CD4-positive, alpha-beta memory T cell (primary cell): ENCODE data around the gene SHC3. TPM values are rescaled to one million over a fixed set of nuclear protein-coding genes. Genes with fewer than 3 reads are reported as not detected.

Experiments
- CTCF ChIA-PET: fragments of 350-600 bp; sonication (Branson Sonifier 250); formaldehyde crosslinking; loops from one replicate; lab custom pipeline; 2021; ENCODE audit warnings: inconsistent platforms; ENCODE audit not compliant: partially characterized antibody; lab: Charles Lee
- POLR2A ChIA-PET: fragments of 350-600 bp; sonication (Branson Sonifier 250); formaldehyde crosslinking; loops from one replicate; lab custom pipeline; 2021; ENCODE audit not compliant: partially characterized antibody; lab: Charles Lee
- DNase-seq, 5 donors: peaks; one replicate each; pipeline versions ENCODE4 v3.0.0 to v3.0.0-alpha.2; 2020 to 2022; ENCODE audit warnings: mixed read lengths in 1 of 5
- H3K27ac ChIP-seq: one replicate; pipeline ENCODE4 v1.7.0; 2013; ENCODE audit warnings: low read depth, low read length
- H3K27me3 ChIP-seq: 2 replicates; pipeline ENCODE4 v1.7.0; 2013; ENCODE audit warnings: mild to moderate bottlenecking, low read length, moderate library complexity; ENCODE audit not compliant: insufficient read depth
- H3K36me3 ChIP-seq: 2 replicates; pipeline ENCODE4 v1.7.0; 2013; ENCODE audit warnings: mild to moderate bottlenecking, low read length, moderate library complexity; ENCODE audit not compliant: insufficient read depth
- H3K4me1 ChIP-seq: 2 replicates; pipeline ENCODE4 v1.7.0; 2013; ENCODE audit warnings: mild to moderate bottlenecking, low read length, moderate library complexity; ENCODE audit not compliant: insufficient read depth
- H3K4me3 ChIP-seq, 2 donors: one replicate each; pipeline ENCODE4 v1.7.0; 2013; ENCODE audit warnings: low read length in 2 of 2, mild to moderate bottlenecking in 1 of 2
- H3K9me3 ChIP-seq, 2 donors: one replicate each; pipeline ENCODE4 v1.7.0; 2013; ENCODE audit warnings: low read length in 2 of 2, control low read depth in 1 of 2; ENCODE audit not compliant: control insufficient read depth in 1 of 2
- H3K27ac Mint-ChIP-seq, 7 donors: one replicate each; pipeline ENCODE4 v1.8.0; 2020 to 2021; ENCODE audit warnings: mixed read lengths in 7 of 7, mild to moderate bottlenecking in 6 of 7, inconsistent platforms in 3 of 7, moderate library complexity in 3 of 7
- H3K27me3 Mint-ChIP-seq, 2 donors: one replicate each; pipeline ENCODE4 v1.8.0; 2020 to 2021; ENCODE audit warnings: mixed read lengths in 2 of 2
- H3K36me3 Mint-ChIP-seq, 2 donors: one replicate each; pipeline ENCODE4 v1.8.0; 2020 to 2021; ENCODE audit warnings: mixed read lengths in 2 of 2, inconsistent platforms in 1 of 2, mild to moderate bottlenecking in 1 of 2
- H3K4me1 Mint-ChIP-seq, 4 donors: one replicate each; pipeline ENCODE4 v1.8.0; 2020 to 2021; ENCODE audit warnings: mixed read lengths in 4 of 4, mild to moderate bottlenecking in 1 of 4
- H3K4me3 Mint-ChIP-seq, 8 donors: one replicate each; pipeline ENCODE4 v1.8.0; 2020 to 2021; ENCODE audit warnings: mixed read lengths in 8 of 8, mild to moderate bottlenecking in 7 of 8, moderate library complexity in 6 of 8, inconsistent platforms in 3 of 8
- H3K9me3 Mint-ChIP-seq, 8 donors: one replicate each; pipeline ENCODE4 v1.8.0; 2020 to 2021; ENCODE audit warnings: mixed read lengths in 8 of 8, mild to moderate bottlenecking in 5 of 8, inconsistent platforms in 3 of 8, moderate library complexity in 1 of 8
- intact Hi-C: fragments of 100-400 bp; cut with micrococcal nuclease; formaldehyde crosslinking; loops from one replicate; pipeline ENCODE4 v1.15.1; 2023
- polyA plus RNA-seq, 2 donors: library from polyadenylated mRNA; unstranded; fragments of 300-500 nt; fragmentation: Illumina TruSeq; gene quantifications; one replicate each; pipeline ENCODE4 v1.2.3, GENCODE V29; 2021
- total RNA-seq, 2 experiments: library from RNA; stranded (reverse); gene quantifications; one replicate each; pipeline ENCODE4 v1.2.3, GENCODE V29; 2021

Gene SHC3
- under 1 TPM in 1 of 2 experiments, not detected in 1; 0.06 TPM for total RNA-seq
- not detected for polyA plus RNA-seq

- no peak within 1 kb of the TSS for H3K4me3 ChIP-seq
- no peak for DNase-seq
- H3K27me3 ChIP-seq, result peaks cover 26% of the 10 kb centered on the region
Measured at GRCh38 chr9:89177944-89178829, at the start of gene SHC3. SHC3 (minus strand) TSS chr9:89178818; CDS start chr9:89178460, 358 bp downstream.

GRCh38 chr9:89225991-89226471 lies 47.4 kb upstream of the SHC3 start:
- intact Hi-C loops, result no loop called here
- Histone ChIP-seq H3K36me3 (no peaks in the 10 kb centered on the region), H3K4me3 (no peak overlapping the region), H3K4me1 (no peaks in the 10 kb centered on the region), H3K27me3 (peaks cover 6% of the 10 kb centered on the region), H3K27ac (no peak overlapping the region), H3K9me3 (no peaks in the 10 kb centered on the region)
- Mint-ChIP-seq H3K36me3 (no peaks in the 10 kb centered on the region), H3K4me1 (no peaks in the 10 kb centered on the region), H3K4me3 (no peak overlapping the region), H3K9me3 (peaks cover 0 to 12% (median 0%) of the 10 kb centered on the region in 8 donors), H3K27me3 (peaks cover 10 to 22% of the 10 kb centered on the region in 2 donors), H3K27ac (no peak overlapping the region)
- DNase-seq, result no peak
- CTCF ChIA-PET, result no interaction called here
- POLR2A ChIA-PET, result no interaction called here

More at GRCh38 chr9:89177944-89178829, at the start of gene SHC3:
- peaks cover 0 to 4% of the 10 kb centered on the region in 2 donors for H3K36me3 Mint-ChIP-seq
- no peaks in the 10 kb centered on the region for H3K36me3 ChIP-seq
- ChIA-PET POLR2A (no interaction called here), CTCF (no interaction called here)
- H3K9me3 Mint-ChIP-seq, result peaks cover 0 to 2% (median 0%) of the 10 kb centered on the region in 8 donors
- peaks cover 12% of the 10 kb centered on the region for H3K4me1 ChIP-seq
- H3K9me3 ChIP-seq, result no peaks in the 10 kb centered on the region
- H3K4me1 Mint-ChIP-seq, result peaks cover 8 to 19% (median 15%) of the 10 kb centered on the region in 4 donors
- H3K27ac Mint-ChIP-seq, result no peak within 1 kb of the TSS
- peaks cover 32 to 45% of the 10 kb centered on the region in 2 donors for H3K27me3 Mint-ChIP-seq
- intact Hi-C loops, result no loop called here
- H3K27ac ChIP-seq, result no peak within 1 kb of the TSS
- H3K4me3 Mint-ChIP-seq, result peak within 1 kb of the TSS in 6 of 8 donors; percentile 3 to 86 (median 70)

GRCh38 chr9:89225587-89225986 lies 47.0 kb upstream of the SHC3 start:
- Mint-ChIP-seq H3K27ac (no peak overlapping the region), H3K4me1 (no peaks in the 10 kb centered on the region), H3K27me3 (peaks cover 10 to 20% of the 10 kb centered on the region in 2 donors), H3K9me3 (peaks cover 0 to 10% (median 0%) of the 10 kb centered on the region in 8 donors), H3K4me3 (no peak overlapping the region), H3K36me3 (no peaks in the 10 kb centered on the region)
- intact Hi-C loops, result no loop called here
- Histone ChIP-seq H3K36me3 (no peaks in the 10 kb centered on the region), H3K4me3 (no peak overlapping the region), H3K9me3 (no peaks in the 10 kb centered on the region), H3K27me3 (peaks cover 6% of the 10 kb centered on the region), H3K27ac (no peak overlapping the region), H3K4me1 (no peaks in the 10 kb centered on the region)
- POLR2A ChIA-PET, result no interaction called here
- no peak for DNase-seq
- CTCF ChIA-PET, result no interaction called here

- Histone ChIP-seq H3K9me3 (no peaks in the 10 kb centered on the region), H3K4me1 (no peaks in the 10 kb centered on the region), H3K4me3 (no peak overlapping the region), H3K27me3 (peaks cover 6% of the 10 kb centered on the region), H3K36me3 (no peaks in the 10 kb centered on the region), H3K27ac (no peak overlapping the region)
- H3K4me3 Mint-ChIP-seq, result no peak overlapping the region
- ChIA-PET POLR2A (no interaction called here), CTCF (no interaction called here)
- no peak overlapping the region for H3K27ac Mint-ChIP-seq
- no peaks in the 10 kb centered on the region for H3K36me3 Mint-ChIP-seq
- intact Hi-C loops, result no loop called here
- H3K27me3 Mint-ChIP-seq, result peaks cover 10 to 18% of the 10 kb centered on the region in 2 donors
- H3K9me3 Mint-ChIP-seq, result peaks cover 0 to 5% (median 0%) of the 10 kb centered on the region in 8 donors
- no peaks in the 10 kb centered on the region for H3K4me1 Mint-ChIP-seq
- no peak for DNase-seq
Measured at GRCh38 chr9:89225036-89225435, 46.4 kb upstream of the SHC3 start.

- H3K9me3 Mint-ChIP-seq, result peaks cover 0 to 5% (median 0%) of the 10 kb centered on the region in 8 donors
- DNase-seq, result no peak
- CTCF ChIA-PET, result no interaction called here
Measured at GRCh38 chr9:89224633-89225032, 46.0 kb upstream of the SHC3 start.

GRCh38 chr9:89223396-89223977 lies 44.9 kb upstream of the SHC3 start:
- POLR2A ChIA-PET, result no interaction called here
- H3K36me3 Mint-ChIP-seq, result no peaks in the 10 kb centered on the region
- DNase-seq, result no peak
- H3K4me1 Mint-ChIP-seq, result no peaks in the 10 kb centered on the region
- intact Hi-C loops, result no loop called here
- Histone ChIP-seq H3K4me3 (no peak overlapping the region), H3K4me1 (no peaks in the 10 kb centered on the region), H3K27ac (no peak overlapping the region), H3K27me3 (peaks cover 6% of the 10 kb centered on the region), H3K36me3 (no peaks in the 10 kb centered on the region), H3K9me3 (no peaks in the 10 kb centered on the region)
- H3K27ac Mint-ChIP-seq, result no peak overlapping the region
- peaks cover 0 to 5% (median 0%) of the 10 kb centered on the region in 8 donors for H3K9me3 Mint-ChIP-seq
- no peak overlapping the region for H3K4me3 Mint-ChIP-seq
- CTCF ChIA-PET, result no interaction called here
- H3K27me3 Mint-ChIP-seq, result peaks cover 10 to 18% of the 10 kb centered on the region in 2 donors

More at GRCh38 chr9:89224633-89225032, 46.0 kb upstream of the SHC3 start:
- H3K27ac ChIP-seq, result no peak overlapping the region
- H3K27me3 ChIP-seq, result peaks cover 6% of the 10 kb centered on the region
- Mint-ChIP-seq H3K36me3 (no peaks in the 10 kb centered on the region), H3K4me3 (no peak overlapping the region), H3K27me3 (peaks cover 10 to 18% of the 10 kb centered on the region in 2 donors), H3K4me1 (no peaks in the 10 kb centered on the region), H3K27ac (no peak overlapping the region)
- no peaks in the 10 kb centered on the region for H3K36me3 ChIP-seq
- intact Hi-C loops, result no loop called here
- no peak overlapping the region for H3K4me3 ChIP-seq
- no peaks in the 10 kb centered on the region for H3K4me1 ChIP-seq
- H3K9me3 ChIP-seq, result no peaks in the 10 kb centered on the region
- POLR2A ChIA-PET, result no interaction called here

- ChIA-PET CTCF (no interaction called here), POLR2A (no interaction called here)
- intact Hi-C loops, result no loop called here
- H3K4me1 ChIP-seq, result no peaks in the 10 kb centered on the region
- Mint-ChIP-seq H3K9me3 (no peaks in the 10 kb centered on the region), H3K36me3 (no peaks in the 10 kb centered on the region), H3K4me1 (no peaks in the 10 kb centered on the region), H3K4me3 (no peak overlapping the region), H3K27ac (no peak overlapping the region), H3K27me3 (peaks cover 2 to 4% of the 10 kb centered on the region in 2 donors)
- H3K27ac ChIP-seq, result no peak overlapping the region
- no peak overlapping the region for H3K4me3 ChIP-seq
- H3K9me3 ChIP-seq, result no peaks in the 10 kb centered on the region
- no peaks in the 10 kb centered on the region for H3K27me3 ChIP-seq
- H3K36me3 ChIP-seq, result no peaks in the 10 kb centered on the region
- no peak for DNase-seq
Measured at GRCh38 chr9:89219637-89220036, 41.0 kb upstream of the SHC3 start.
